ENCODE measurements around the gene UVSSA.

The UVSSA gene

DNA sequence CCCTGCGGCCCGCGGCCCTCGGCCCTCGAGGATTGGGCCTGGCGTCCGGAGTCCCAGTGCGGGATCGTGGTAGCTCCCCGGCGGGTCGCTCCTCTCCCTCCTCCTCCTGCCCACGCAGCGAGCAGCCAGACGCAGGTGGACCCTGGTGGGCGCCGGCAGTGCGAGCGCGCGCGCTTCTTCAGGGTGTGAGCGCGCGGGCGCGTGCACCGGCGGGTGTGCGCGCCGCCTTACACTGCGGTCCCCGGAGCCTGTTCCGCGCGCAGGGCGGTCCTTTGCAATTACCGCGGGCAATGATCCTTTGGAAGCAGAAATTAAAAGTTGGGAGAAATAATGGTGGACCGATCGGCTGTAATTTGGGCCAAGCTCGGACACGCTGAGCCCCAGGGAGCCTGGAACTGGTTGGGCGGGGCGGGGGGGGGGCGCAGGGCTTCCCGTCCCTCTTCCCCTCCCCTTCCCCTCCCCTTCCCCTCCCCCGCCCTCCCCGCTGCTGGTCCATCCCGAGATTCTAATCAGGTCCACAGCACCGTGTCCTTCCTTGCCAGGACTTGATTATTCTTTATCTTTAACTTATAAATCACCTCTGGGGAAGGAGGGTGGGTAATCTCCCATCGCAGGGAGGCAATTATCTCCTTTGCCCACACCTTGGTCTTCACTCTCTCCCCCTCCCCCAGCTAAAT, 60.8 kb downstream of the UVSSA start:
- DNase-seq (ENCODE audit: low read depth in 2 of 2), result no peak

DNA sequence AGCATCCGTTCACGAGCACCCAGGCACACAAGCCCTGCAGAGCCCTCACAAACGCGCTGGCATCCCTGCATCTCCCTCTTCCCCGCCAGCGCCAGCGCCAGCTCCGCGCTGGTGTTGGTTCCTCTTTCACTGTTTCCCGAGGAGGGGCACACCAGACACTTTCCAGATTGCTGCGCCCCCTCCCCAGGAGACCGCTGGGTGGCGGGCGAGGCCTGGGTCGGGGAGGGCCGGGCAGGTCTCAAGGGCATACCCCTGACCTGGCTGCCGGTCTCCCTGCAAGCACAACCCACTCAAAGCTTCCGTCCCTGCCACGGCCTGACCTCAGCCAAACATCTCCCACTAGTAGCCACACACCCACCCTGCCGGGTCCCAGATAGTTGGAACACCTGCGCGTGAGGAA, 61.4 kb downstream of the UVSSA start:
- no peak for DNase-seq (ENCODE audit: low read depth in 2 of 2)

DNA sequence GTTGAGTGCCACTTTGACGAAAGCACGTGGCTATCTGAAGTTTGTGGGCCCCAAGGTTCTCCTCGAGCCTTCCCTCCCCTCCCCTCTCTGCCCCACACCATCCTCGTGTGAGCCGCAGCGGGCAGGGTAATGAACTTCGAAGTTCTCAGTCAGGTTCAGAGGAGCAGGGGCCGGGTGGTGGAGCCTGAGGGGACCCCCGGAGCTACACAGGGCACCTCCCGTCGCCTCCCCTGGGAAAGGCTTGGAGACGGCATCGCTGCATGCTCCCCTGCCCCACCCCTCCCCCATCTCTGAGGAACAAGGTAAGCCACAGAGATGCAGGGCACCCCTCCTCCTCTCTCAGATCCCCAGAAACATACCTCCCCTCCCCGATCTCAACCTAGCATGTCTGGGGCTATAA, 62.1 kb downstream of the UVSSA start:
- DNase-seq (ENCODE audit: low read depth in 2 of 2), result no peak

DNA sequence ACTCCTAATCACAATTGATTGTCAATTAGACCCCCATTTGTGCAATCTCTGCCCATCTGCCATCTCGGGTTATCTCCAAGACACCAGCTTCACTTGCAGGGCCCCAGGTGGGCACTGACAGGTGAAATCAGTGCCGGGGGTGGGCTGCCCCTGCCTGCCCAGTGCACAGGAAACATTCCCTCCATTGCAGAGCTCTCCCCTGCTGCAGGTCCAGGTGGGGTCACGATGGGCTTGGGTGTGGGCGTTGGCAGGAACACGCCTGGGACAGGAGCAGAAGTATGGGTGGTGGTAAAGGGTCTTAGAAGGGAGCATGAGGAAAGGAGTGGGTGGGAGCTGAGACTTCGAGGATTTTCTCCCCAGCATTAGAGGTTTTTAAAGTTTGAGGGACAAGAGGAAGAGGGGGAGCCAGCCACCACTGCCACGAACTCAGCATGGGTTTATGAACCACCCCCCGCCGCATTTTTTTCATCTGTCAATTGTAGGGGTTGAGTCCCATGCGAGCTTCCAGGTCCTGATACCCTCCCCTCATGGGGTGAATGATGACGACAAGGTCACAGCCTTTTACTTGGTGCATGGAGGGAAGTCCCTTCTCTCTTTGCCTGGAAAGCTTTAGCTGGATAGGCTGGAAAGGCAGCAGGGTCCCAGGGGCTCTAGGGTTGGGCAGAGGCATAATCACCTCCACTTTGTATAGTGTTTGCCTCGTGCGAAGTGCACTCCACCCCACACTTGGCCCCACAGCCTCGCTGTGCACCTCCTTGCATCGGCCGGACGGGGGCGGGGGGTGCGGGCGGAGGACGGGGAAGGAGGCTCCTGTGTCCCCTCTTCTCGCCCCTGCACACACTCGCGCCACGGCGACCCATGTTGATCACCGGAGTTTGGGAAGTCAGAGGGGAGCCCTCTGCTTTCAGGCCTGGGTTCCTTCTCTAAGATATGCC, 62.8 kb downstream of the UVSSA start:
- no peak for DNase-seq (ENCODE audit: low read depth in 2 of 2)

DNA sequence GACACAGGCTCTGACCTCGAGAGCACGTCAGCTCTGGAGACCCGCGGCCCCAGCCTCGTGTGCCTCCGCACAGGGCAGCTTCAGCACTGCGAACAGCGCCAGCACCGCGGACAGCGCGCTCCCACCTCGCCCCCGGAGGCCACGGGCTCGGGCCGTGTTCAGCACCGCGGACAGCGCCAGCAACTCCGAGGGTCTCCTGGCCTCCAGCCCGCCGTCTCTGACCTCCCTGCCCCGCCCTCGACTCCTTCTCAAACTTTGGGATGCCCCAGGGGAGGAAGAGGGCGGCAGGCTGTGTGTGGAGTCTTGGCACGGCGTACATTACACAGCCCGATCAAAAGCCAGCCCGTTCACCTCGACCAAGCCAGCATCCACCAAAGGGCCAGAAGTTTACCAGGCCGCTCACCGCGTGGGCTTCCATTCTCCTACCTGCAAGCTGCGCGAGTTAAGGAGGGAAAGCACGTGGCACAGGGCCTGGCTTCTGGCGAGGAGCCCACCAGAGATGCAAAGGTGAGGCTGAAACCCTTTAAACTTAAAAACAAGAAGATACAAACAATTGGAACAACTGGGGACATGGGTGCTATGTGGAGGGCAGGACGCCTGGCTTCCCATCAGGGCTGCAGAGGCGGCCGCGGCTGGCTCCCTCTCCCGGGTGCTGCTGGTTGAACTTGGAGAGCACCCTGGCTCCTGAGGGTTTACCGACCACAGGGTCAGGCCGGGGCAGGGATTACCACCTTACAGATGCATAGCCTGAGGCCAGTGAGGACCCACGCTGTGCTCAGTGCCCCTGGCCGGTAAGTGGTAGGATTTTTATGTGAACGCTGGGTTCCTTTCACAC, 63.7 kb downstream of the UVSSA start:
- no peak for DNase-seq (ENCODE audit: low read depth in 2 of 2)

DNA sequence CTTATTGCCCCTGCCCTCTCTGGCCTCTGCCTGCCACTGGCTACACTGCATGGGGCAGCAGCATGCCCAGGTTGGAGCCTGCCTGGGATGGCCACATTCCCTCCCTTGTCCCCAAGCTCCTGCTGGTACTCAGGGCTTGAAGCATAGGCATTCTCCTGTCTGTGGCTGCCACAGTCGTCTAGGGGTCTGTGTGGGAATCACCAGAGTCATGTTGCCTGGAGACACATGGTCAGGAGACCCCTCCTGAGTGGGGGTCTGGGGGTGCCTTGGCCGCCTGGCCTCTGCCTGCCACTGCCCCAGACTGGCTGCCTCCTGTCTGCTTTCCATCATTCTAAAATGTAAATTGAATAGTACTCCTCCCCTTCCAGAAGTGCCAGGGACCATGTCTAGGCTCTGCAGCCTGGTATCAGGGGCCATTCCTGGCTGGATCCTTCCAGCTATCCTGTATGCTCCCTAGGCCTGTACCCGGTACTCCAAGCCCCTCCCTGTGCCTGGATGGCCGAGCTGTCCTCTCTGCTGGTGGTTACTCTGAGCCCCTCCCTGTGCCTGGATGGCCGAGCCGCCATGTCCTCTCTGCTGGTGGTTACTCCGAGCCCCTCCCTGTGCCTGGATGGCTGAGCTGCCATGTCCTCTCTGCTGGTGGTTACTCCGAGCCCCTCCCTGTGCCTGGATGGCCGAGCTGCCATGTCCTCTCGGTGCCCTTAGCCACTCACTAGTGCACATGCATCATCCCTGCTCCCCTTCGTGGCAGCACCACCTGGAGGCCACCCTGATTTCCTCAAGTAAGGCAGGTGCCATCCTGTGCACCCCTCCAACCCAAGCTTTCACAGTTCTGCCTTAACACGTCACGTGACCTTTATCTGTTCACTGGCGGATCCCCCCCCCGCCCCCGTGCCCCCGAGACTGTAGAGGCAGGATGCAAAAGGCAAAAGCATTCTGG, 64.7 kb downstream of the UVSSA start:
- no peak for DNase-seq (ENCODE audit: low read depth in 2 of 2)

DNA sequence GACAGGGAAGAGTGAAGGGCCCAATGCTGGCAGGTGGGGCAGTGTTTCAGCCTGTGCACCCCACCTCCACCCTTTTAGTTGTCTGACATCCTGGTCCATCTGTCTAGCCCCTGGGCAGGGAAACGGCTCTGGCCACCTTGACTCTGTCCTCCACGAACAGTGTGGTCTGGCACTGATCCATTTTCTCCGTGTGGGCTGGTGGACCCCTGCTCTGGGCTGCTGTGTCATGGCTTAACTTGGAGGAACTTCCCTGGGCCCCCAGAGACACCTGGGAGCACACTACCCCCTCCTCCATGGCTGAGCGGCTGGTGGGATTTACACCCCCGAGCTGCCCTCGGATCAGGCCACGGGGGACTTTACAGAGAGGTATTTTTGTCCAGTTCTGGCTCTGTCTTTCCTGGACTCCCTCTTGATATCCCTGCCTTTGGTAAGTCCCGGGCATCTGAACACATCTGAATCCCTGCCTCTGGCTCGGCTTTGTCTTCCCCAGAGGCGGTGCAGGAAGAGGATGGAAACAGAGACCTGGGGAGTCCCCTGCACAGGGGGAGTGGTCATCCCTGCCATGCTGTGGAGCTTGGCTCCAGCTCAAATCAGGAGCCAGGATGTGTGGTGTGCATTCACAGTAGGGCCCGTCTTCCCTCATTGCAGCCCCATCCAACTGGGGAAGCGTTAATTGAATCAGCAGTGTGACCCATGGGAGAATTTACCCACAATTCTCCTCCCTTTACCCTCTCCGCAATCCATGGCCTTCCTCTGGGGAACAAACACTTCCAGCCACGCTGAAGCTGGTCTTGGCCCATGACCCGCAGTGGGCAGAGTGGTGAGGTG, 65.6 kb downstream of the UVSSA start:
- DNase-seq (ENCODE audit: low read depth in 2 of 2), result no peak

DNA sequence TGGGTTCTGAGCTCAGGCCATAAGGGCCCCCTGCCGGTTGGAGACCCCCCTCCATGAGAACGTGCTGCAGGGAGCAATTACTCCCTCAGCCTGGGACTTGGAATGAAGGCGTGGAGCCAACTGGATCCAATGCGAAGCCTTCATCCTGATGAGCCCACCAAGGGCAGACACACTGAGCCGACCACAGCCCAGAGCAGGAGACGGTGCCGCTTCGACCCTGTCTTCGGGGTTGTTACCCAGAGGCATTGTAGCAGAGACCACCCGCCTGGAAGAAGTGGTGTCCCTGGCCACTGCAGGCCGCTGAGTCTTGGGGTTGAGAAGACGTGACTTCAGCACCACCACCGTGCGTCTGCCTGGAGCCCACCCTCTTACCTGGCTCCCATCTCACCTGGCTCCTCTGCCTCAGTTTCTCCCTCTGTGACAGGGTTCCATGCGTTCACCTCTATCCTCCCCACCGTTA, 66.2 kb downstream of the UVSSA start:
- DNase-seq (ENCODE audit: low read depth in 2 of 2), result no peak

DNA sequence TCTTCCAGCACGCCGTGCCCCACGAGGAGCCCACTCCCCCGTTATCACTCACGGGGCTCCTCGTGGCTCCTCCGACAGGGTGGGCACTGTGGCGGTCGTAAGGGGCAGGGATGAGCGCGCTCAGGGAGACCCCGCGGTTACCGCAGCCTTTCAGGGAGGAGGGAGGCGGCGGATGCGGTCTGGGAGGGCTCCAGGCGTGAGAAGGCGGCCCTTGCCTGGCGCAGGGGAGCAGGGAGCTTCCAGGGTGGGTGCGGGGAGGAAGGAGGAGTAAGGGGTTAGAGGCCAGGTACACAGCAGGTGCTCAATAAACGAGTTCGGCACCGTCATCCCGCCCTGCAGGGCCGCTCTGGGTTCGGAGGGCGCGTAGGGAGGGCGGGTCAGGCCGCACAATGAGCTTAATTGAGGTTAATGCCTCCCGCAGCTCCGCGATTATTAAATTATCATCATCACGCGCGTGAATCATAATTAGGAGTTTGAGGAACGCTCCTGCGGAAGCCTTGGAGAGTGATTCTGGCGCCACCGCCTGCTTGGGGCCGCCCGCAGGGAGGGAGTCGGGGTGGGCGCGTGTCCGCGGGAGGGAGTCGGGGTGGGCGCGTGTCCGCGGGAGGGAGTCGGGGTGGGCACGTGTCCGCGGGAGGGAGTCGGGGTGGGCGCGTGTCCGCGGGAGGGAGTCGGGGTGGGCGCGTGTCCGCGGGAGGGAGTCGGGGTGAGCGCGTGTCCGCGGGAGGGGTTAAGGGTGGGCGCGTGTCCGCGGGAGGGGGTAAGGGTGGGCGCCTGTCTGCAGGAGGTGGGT, 66.9 kb downstream of the UVSSA start:
- DNase-seq (ENCODE audit: low read depth in 2 of 2), result no peak

DNA sequence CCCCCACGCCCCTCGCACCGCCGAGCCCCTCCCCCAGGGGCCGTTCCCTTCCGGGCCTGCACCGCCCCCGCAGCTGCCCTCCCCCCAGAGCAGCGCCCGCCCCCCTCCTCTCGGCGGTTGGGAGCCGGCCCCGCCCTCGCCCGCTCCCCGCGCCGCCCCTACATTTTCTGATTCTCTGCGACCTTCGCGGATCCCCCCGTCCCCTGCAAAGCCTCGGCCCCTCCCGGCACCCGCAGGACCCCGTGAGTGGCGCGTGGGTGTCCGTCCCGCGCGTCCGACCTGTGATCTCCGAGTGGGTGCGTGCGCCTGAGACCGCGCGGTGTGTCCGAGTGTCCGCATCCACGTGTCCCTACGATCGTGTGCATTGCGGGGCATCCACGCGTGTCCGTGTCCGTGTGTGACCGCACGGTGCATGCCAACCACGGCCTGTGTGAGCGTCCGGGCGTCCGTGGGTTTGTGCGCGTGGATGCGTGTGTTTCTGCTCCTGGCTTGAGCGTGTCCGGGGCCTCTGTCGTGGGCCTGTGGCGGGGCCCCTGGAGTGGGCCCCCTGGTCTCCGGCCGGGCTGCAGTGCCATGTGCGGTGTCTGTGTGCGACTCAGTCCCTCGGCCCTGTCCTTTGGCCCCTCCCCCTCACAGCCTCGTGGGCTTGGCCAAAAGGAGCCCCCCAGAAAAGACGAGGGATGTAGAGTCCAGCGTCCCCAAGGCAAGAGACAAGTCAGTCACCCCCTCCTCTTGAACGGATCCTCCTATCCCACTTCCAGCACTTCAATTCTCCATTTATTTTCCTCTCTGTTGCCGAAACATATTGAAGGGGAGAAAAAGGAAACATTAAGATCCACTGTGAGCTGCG, 68.0 kb downstream of the UVSSA start:
- no peak for DNase-seq (ENCODE audit: low read depth in 2 of 2)

DNA sequence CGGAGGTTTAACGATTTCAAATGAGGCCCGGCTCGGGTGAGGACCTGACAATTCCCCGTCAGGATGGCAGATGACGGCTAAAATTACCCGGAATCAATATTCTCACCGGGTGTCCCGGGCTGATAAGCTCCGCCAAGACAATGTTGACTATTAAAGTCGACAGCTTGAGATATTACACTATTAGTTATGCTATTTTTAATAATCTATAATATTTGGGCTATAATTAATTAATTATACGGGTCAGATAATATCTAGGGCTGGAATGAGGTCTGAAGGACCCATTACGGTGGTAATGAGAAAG, 68.6 kb downstream of the UVSSA start:
- no peak for DNase-seq (ENCODE audit: low read depth in 2 of 2)

DNA sequence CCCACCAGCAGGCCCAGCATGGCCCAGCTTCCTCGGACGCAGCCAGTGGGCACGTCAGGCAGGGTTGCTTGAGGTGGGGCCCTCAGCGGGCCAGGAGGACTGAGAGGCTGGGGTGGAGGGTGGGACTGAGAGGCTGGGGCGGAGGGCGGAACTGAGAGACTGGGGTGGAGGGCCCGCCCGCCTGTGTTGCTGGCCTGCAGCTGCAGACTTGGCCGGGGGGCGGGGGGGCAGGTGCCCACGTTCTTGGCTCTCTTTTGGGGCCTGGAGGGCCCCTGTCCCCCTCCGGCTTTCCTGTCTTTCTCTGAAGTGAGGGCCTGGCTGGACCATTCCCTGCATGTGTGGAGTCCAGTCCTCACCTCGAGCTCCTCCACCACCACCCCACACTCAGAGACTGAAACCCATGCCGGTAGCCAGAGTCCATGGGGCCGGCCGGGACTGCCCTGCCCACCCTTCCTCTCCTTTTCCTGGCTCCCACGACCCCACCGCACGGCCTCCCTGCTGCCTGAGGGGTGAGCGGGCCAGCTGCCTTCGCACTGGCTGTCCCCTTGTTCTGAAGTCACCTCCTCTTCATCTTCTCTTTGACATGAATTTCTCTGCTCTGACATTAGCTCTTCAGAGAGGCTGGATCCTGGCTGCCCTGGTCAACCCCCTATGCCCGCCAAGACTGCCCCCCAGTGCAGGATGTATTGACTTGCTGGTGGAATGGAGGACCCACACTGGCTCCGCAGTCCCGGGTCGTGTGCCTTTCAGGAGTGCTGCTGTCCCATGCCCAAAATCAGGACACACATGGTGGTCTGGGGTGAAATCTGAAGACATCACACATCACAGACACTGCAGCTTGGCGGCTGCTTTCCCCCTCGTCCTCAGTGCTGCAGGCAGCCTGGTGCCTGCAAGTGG, 69.3 kb downstream of the UVSSA start:
- no peak for DNase-seq (ENCODE audit: low read depth in 2 of 2)

DNA sequence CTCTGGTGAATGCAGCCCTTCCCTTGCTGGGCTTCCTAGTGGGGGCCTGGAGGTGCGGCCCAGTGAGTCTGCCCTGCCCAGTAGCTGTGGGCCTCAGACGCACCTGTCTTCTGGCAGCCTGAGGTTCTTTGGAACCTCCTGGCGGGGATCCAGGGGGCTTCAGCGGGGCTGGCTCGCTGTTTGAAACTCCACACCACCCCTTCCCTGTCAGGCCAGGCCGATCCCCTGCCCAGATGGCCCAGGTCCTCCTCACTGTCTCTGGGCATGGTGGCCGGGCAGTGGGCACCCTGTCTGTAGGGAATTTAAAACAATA, 69.9 kb downstream of the UVSSA start:
- DNase-seq (ENCODE audit: low read depth in 2 of 2), result no peak

DNA sequence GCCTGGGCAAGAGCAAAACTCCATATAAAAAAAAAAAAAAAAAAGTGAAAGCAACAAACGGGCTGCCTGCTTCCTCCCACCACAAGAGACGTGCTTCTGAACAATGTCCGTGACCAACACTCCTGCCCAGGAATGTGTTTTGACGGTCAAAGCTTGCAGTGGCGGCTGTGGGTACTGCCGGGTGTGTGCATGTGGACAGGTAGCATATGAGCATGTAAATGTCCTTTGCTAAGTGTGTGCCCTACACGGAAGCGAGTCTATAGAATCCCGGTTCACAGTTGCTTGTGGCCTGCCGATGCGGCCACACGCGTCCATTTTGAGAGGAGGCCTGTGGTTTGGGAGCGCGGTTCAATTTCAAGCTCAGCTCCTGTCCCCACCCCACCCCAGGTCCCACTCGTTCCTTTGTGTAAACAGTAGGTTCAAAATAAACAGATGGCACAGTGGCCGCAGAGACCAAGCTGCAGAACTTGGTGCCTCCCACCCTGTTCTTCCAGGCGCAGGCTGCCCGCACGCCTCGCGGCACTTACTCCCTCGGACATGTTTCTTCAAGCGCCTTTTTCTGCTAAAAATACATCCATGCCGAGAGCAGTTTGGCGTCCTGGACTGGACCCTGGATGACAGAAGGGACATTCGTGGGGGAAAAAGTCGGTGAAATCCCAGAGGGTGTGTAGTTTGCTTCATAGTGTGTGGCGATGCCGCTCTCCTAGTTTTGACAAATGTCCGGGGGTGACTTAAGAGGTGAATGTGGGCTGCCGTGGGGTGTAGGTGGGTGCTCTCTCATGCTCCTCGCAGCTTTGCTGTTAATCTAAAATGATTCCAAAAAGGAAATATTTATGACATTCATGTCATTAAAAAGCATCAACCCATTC, 70.7 kb downstream of the UVSSA start:
- DNase-seq (ENCODE audit: low read depth in 2 of 2), result no peak

DNA sequence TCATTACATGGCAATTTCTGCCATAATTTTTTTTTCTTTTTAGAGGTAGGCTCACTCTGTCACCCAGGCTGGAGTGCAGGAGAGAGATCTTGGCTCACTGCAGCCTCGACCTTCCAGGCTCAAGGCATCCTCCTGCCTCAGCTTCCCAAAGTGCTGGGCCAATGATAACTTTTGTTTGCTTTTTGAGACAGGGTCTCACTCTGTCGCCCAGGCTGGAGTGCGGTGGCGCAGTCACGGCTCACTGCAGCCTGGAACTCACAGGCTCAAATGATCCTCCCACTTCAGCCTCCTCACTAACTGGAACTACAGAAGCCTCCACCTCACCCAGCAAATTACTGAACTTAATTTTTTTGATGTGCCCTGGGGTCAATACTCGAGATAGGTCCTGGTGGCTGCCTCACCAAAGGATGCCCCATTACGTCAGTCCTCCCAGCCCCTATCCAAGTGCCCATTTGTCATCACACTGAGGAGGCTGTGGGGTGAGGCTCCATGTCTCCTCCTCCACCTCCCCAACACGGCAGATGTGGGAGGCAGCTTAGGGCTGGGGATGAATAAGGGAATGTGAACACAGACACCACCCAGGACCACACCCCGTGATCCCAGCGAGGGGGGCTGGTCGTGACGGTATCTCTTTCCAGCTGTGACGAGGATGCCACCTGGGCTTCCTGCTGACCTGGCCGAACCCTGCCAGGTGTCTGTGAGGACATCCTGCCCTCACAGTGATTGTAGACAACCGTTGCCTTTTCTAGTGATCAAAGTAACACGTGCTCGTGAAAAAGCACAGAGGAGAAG, 71.7 kb downstream of the UVSSA start:
- no peak for DNase-seq (ENCODE audit: low read depth in 2 of 2)

DNA sequence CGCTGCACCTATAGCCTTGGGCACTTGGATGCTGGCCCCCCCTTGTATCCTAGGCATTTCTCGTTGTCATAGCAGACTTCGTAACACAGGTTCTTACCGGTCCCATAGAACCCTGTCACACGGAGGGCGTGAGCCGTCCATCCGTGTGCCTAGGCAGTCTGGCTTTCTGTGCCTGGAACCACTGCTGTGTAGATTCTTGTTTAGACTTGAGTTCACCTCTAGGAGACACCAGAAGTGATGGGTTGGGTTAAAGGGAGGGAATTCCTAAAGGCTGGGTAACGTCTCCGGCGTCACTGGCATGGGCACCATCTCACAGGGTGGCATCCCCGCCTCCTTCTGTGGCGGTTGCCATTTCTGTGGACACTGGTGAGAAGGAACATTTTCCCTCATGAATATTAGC, 72.7 kb downstream of the UVSSA start:
- DNase-seq (ENCODE audit: low read depth in 2 of 2), result no peak

All from fibroblast of skin of left quadriceps (primary cell).